ENCODE measurements around the gene CWC25.
"Not testable (repeated sequence)": the region's sequence is repeated elsewhere in the genome, so short reads cannot be mapped to it uniquely, and the experiment has no call there.

The CWC25 gene

DNA sequence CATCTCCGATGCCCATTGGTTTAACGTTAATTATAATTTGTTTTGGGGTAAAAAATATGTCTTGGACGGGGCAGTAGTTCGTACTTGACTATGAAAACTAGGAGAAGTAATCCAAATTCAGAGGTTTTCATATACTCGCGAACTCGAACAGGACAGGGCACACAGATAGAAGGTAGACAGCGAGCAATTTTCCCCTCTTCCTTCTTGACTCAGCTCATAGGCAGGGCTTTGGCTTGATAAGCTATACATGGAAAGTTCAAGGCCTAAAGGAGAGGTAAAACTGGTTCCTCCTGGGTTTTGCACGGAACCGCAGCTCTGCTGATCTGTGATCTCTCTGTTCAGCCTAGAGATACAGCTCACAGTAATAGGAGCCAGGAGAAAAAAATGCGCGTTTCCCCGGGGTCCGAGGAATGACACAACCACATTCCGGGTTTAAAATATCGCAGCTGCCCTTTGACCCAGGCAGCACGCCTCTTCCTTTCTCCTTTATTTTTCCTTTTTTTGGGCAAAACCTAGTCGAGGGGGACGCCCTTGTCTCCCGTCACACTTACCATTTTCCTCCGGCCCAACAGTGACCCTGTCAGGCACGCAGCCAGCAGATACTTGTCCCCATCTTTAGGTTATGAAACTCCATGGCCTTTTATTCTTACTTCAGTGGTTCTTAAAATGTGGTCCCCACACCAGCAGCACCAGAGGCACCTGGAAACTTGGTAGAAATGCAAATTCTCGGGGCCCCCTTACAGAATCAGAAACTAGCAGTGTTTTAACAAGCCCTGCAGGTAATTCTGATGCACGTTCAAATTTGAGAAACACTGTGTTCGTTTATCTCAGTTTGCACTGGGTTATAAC lies 43.1 kb upstream of the CWC25 start:
- Histone ChIP-seq H3K9ac (ENCODE audit: low read length) (peak overlapping the region; percentile 77), H3K27me3 (ENCODE audit: control insufficient read depth, insufficient read depth, low read length) (no peaks in the 10 kb centered on the region), H3K9me3 (ENCODE audit: control insufficient read depth, insufficient read depth, low read depth, low read length) (no peaks in the 10 kb centered on the region), H3K4me1 (ENCODE audit: control insufficient read depth, insufficient read depth, low read length) (peaks cover 20% of the 10 kb centered on the region), H3K4me3 (ENCODE audit: low read depth, low read length) (peak overlapping the region; percentile 98), H3K27ac (ENCODE audit: low read depth, low read length) (peak overlapping the region; percentile 26; the same call in 1 of the 2 replicates), H3K36me3 (ENCODE audit: control insufficient read depth, insufficient read depth, low read length) (0 out of 2 replicates have a peak, but pooled peaks cover 2% of the 10 kb centered on the region)

DNA sequence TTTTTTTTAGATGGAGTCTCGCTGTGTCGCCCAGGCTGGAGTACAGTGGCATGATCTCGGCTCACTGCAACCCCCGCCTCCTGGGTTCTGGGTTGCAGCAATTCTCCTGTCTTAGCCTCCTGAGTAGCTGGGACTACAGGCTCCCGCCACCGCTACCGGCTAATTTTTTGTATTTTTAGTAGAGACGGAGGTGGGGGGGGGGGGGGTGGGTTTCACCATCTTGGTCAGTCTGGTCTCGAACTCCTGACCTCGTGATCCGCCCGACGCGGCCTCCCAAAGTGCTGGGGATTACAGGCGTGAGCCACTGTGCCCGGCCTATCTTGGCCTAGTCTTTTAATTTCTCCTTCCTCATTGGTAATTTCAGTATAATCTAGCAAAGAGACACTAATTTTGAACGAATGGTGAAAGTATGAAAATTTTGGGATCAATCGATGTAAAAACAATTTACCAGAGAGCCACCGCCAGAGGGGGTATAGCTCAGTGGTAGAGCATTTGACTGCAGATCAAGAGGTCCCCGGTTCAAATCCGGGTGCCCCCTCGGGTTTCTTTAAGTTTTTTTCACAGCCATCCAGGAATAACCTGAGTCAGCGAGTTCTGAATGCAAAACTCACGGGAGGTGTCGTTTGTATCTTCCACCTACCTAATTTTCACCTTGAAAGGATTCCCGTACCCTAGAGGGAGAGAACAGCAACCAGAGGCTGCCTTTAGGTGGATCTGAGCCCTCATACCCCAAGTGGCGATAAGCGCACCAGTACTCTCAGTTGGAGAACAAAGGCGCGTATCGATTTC lies 42.3 kb upstream of the CWC25 start:
- Histone ChIP-seq H3K27me3 (ENCODE audit: control insufficient read depth, insufficient read depth, low read length) (no peaks in the 10 kb centered on the region), H3K4me3 (ENCODE audit: low read depth, low read length) (peak overlapping the region; percentile 98), H3K27ac (ENCODE audit: low read depth, low read length) (peak overlapping the region; percentile 26; the same call in 1 of the 2 replicates), H3K9ac (ENCODE audit: low read length) (peak overlapping the region; percentile 77), H3K9me3 (ENCODE audit: control insufficient read depth, insufficient read depth, low read depth, low read length) (no peaks in the 10 kb centered on the region), H3K4me1 (ENCODE audit: control insufficient read depth, insufficient read depth, low read length) (peaks cover 12% of the 10 kb centered on the region), H3K36me3 (ENCODE audit: control insufficient read depth, insufficient read depth, low read length) (0 out of 2 replicates have a peak, but pooled peaks cover under 1% of the 10 kb centered on the region)

- Histone ChIP-seq H3K4me1 (ENCODE audit: control insufficient read depth, insufficient read depth, low read length) (no peaks in the 10 kb centered on the region; the same call in 1 of the 2 replicates), H3K36me3 (ENCODE audit: control insufficient read depth, insufficient read depth, low read length) (no peaks in the 10 kb centered on the region), H3K9ac (ENCODE audit: low read length) (no peak overlapping the region), H3K4me3 (ENCODE audit: low read depth, low read length) (no peak overlapping the region), H3K27ac (ENCODE audit: low read depth, low read length) (no peak overlapping the region), H3K27me3 (ENCODE audit: control insufficient read depth, insufficient read depth, low read length) (no peaks in the 10 kb centered on the region), H3K9me3 (ENCODE audit: control insufficient read depth, insufficient read depth, low read depth, low read length) (no peaks in the 10 kb centered on the region)
Measured at GRCh38 chr17:38864636-38865398, 39.7 kb upstream of the CWC25 start.

DNA sequence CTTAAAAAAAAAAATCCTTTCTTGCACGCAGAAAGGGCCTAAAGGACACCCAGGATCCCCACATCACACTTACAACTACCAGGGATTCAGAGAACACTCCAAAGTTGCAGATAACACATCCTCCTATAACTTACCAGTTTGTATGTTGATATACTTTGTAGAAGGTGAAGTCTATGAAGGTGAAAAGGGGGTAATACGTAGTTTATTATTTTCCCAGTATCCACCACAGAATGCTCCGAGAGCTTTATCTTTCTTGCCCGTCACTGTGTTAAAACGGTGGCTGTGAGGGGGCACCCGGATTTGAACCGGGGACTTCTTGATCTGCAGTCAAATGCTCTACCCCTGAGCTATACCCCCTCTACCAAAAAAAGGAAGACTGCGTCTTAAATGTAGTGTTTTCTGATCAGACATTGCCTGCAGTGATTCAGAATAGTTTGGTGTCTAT lies 36.3 kb upstream of the CWC25 start:
- Histone ChIP-seq H3K9ac (ENCODE audit: low read length) (no peak overlapping the region), H3K4me1 (ENCODE audit: control insufficient read depth, insufficient read depth, low read length) (no peaks in the 10 kb centered on the region; the same call in 1 of the 2 replicates), H3K9me3 (ENCODE audit: control insufficient read depth, insufficient read depth, low read depth, low read length) (no peaks in the 10 kb centered on the region), H3K36me3 (ENCODE audit: control insufficient read depth, insufficient read depth, low read length) (no peaks in the 10 kb centered on the region), H3K27ac (ENCODE audit: low read depth, low read length) (no peak overlapping the region), H3K27me3 (ENCODE audit: control insufficient read depth, insufficient read depth, low read length) (no peaks in the 10 kb centered on the region), H3K4me3 (ENCODE audit: low read depth, low read length) (no peak overlapping the region)

- Histone ChIP-seq H3K36me3 (ENCODE audit: control insufficient read depth, insufficient read depth, low read length) (peaks cover 11% of the 10 kb centered on the region), H3K27ac (ENCODE audit: low read depth, low read length) (no peak overlapping the region), H3K9ac (ENCODE audit: low read length) (no peak overlapping the region), H3K27me3 (ENCODE audit: control insufficient read depth, insufficient read depth, low read length) (no peaks in the 10 kb centered on the region), H3K4me1 (ENCODE audit: control insufficient read depth, insufficient read depth, low read length) (no peaks in the 10 kb centered on the region), H3K4me3 (ENCODE audit: low read depth, low read length) (no peak overlapping the region), H3K9me3 (ENCODE audit: control insufficient read depth, insufficient read depth, low read depth, low read length) (no peaks in the 10 kb centered on the region)
Measured at GRCh38 chr17:38857271-38857670, 32.1 kb upstream of the CWC25 start.

- not testable (repeated sequence) for H3K27me3 ChIP-seq (ENCODE audit: control insufficient read depth, insufficient read depth, low read length); H3K9ac ChIP-seq (ENCODE audit: low read length); H3K4me3 ChIP-seq (ENCODE audit: low read depth, low read length); H3K27ac ChIP-seq (ENCODE audit: low read depth, low read length); H3K4me1 ChIP-seq (ENCODE audit: control insufficient read depth, insufficient read depth, low read length); H3K9me3 ChIP-seq (ENCODE audit: control insufficient read depth, insufficient read depth, low read depth, low read length)
- H3K36me3 ChIP-seq (ENCODE audit: control insufficient read depth, insufficient read depth, low read length), result peaks cover 31% of the 10 kb centered on the region
Measured at GRCh38 chr17:38855101-38855714, 30.1 kb upstream of the CWC25 start.

GRCh38 chr17:38853292-38854219 lies 28.4 kb upstream of the CWC25 start, which contains the start of gene RPL23:
RPL23 (minus strand) TSS chr17:38853721; CDS start chr17:38853710, 11 bp downstream.
- peaks cover 3% of the 10 kb centered on the region; the same call in 1 of the 2 replicates for H3K4me1 ChIP-seq (ENCODE audit: control insufficient read depth, insufficient read depth, low read length)
- H3K4me3 ChIP-seq (ENCODE audit: low read depth, low read length), result peak within 1 kb of the TSS; percentile 86
- no peaks in the 10 kb centered on the region for H3K9me3 ChIP-seq (ENCODE audit: control insufficient read depth, insufficient read depth, low read depth, low read length)
- H3K27ac ChIP-seq (ENCODE audit: low read depth, low read length), result peak within 1 kb of the TSS; percentile 93
- H3K27me3 ChIP-seq (ENCODE audit: control insufficient read depth, insufficient read depth, low read length), result no peaks in the 10 kb centered on the region
- H3K9ac ChIP-seq (ENCODE audit: low read length), result peak within 1 kb of the TSS; percentile 99
- peaks cover 48% of the 10 kb centered on the region for H3K36me3 ChIP-seq (ENCODE audit: control insufficient read depth, insufficient read depth, low read length)

GRCh38 chr17:38852771-38853291 lies 27.7 kb upstream of the CWC25 start:
- Histone ChIP-seq H3K27me3 (ENCODE audit: control insufficient read depth, insufficient read depth, low read length) (no peaks in the 10 kb centered on the region), H3K9me3 (ENCODE audit: control insufficient read depth, insufficient read depth, low read depth, low read length) (no peaks in the 10 kb centered on the region), H3K4me1 (ENCODE audit: control insufficient read depth, insufficient read depth, low read length) (peaks cover 3% of the 10 kb centered on the region; the same call in 1 of the 2 replicates), H3K4me3 (ENCODE audit: low read depth, low read length) (peak overlapping the region; percentile 86), H3K27ac (ENCODE audit: low read depth, low read length) (peak overlapping the region; percentile 93), H3K36me3 (ENCODE audit: control insufficient read depth, insufficient read depth, low read length) (peaks cover 55% of the 10 kb centered on the region), H3K9ac (ENCODE audit: low read length) (peak overlapping the region; percentile 99)

GRCh38 chr17:38851434-38851833 lies 26.3 kb upstream of the CWC25 start:
- Histone ChIP-seq H3K36me3 (ENCODE audit: control insufficient read depth, insufficient read depth, low read length) (peaks cover 68% of the 10 kb centered on the region), H3K4me1 (ENCODE audit: control insufficient read depth, insufficient read depth, low read length) (peaks cover 3% of the 10 kb centered on the region; the same call in 1 of the 2 replicates), H3K27me3 (ENCODE audit: control insufficient read depth, insufficient read depth, low read length) (no peaks in the 10 kb centered on the region), H3K4me3 (ENCODE audit: low read depth, low read length) (peak overlapping the region; percentile 86), H3K9ac (ENCODE audit: low read length) (peak overlapping the region; percentile 99), H3K9me3 (ENCODE audit: control insufficient read depth, insufficient read depth, low read depth, low read length) (no peaks in the 10 kb centered on the region), H3K27ac (ENCODE audit: low read depth, low read length) (no peak overlapping the region)

Data from HUES6 (cell line).